GM19438 (cell line): ENCODE measurements around the gene MYH7.

Experiments used
- ATAC-seq: cut with Tn5 transposase; IDR thresholded peaks from one replicate; pipeline ENCODE4 v1.9.1; 2021; ENCODE audit warnings: low read depth; ENCODE audit not compliant: unreplicated experiment

MYH7 gene

GRCh38 chr14:23376482-23377197 lies 58.8 kb downstream of the MYH7 start, which contains the start of gene CMTM5:
Gene CMTM5 (plus strand): TSS chr14:23377046. CDS start chr14:23377252, 206 bp downstream.
- ATAC-seq: no peak

DNA sequence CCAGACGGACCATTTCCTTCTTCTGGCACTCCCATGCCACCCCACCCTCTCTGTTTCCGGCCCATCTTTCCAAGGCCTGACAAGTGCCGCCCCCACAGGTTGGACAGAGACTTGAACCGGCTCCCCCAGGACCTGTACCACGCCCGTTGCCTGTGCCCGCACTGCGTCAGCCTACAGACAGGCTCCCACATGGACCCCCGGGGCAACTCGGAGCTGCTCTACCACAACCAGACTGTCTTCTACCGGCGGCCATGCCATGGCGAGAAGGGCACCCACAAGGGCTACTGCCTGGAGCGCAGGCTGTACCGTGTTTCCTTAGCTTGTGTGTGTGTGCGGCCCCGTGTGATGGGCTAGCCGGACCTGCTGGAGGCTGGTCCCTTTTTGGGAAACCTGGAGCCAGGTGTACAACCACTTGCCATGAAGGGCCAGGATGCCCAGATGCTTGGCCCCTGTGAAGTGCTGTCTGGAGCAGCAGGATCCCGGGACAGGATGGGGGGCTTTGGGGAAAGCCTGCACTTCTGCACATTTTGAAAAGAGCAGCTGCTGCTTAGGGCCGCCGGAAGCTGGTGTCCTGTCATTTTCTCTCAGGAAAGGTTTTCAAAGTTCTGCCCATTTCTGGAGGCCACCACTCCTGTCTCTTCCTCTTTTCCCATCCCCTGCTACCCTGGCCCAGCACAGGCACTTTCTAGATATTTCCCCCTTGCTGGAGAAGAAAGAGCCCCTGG lies 59.8 kb downstream of the MYH7 start:
- no peak for ATAC-seq

DNA sequence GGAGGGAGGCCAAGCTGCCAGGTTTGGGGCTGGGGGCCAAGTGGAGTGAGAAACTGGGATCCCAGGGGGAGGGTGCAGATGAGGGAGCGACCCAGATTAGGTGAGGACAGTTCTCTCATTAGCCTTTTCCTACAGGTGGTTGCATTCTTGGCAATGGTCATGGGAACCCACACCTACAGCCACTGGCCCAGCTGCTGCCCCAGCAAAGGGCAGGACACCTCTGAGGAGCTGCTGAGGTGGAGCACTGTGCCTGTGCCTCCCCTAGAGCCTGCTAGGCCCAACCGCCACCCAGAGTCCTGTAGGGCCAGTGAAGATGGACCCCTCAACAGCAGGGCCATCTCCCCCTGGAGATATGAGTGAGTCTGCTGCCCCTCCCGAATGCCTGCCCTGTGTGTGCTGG lies 62.4 kb downstream of the MYH7 start:
- no peak for ATAC-seq

- no peak for ATAC-seq
These were observed 63.0 kb downstream of the MYH7 start, which contains the start of gene IL25 for GRCh38 chr14:23372509-23372908. Gene IL25 (plus strand): TSS chr14:23372809.

DNA sequence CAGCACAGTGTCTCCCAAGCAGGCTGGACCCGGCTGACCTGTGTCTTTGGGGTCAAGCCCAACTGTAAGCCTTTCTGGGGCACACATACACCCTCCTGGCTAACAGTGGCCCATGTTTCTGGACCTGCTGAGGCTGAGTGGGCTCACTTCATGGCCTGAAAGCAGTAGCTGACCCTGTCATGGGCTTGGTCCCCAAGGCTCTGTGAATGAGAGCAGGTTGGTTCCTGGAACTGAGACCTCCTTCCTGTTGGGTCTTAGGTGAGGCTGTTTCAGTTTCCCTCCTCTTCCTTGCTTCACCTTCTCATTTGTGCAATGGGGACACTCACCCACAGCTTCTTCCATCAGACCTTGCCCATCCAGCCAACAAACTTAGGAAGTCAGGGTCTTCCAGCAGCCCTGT lies 63.6 kb downstream of the MYH7 start:
- ATAC-seq: no peak

DNA sequence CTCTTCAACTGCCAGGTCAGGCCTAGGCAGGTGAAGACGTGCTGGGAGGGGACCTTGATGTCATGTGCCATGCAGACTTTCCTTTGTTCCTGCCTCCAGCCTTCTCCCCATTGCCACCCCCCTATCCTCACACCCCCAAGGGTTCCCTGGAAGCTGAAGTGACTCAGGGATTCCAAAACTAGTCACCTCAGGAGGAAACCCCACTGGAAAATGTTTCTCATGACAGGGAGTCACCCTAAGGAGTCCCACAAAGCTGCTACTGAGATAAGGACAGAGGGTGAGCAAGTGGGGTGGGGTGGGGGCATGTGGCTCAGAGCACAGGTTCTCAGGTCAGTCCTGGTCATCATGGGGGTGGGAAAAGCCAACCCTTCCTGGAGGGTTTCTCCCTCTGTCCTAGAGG lies 65.2 kb downstream of the MYH7 start:
- ATAC-seq: no peak

DNA sequence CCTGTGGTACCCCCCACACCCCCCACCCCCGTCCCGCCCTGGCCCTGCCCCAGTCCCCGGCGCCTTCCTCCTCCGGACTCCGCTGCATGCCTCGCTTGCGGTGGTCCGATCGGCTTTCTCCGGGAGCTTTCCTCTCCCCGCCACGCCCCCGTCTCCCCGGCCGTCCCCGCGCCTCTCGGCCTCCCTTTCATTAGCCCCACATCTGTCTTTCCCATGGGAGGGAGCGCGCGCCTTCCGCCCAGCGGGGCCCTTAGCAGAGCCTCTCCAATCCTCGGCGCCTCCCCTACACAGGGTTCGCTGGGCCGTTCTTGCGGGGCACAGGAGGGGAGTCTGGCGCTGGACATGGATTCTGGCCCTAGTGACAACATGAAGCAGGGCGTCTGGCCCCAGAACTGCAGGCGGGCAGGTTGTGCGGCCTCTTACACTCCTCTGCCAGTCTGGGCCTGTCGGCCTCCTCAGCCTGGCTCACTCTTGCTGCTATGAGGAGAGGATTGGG lies 69.0 kb downstream of the MYH7 start:
- no peak for ATAC-seq

DNA sequence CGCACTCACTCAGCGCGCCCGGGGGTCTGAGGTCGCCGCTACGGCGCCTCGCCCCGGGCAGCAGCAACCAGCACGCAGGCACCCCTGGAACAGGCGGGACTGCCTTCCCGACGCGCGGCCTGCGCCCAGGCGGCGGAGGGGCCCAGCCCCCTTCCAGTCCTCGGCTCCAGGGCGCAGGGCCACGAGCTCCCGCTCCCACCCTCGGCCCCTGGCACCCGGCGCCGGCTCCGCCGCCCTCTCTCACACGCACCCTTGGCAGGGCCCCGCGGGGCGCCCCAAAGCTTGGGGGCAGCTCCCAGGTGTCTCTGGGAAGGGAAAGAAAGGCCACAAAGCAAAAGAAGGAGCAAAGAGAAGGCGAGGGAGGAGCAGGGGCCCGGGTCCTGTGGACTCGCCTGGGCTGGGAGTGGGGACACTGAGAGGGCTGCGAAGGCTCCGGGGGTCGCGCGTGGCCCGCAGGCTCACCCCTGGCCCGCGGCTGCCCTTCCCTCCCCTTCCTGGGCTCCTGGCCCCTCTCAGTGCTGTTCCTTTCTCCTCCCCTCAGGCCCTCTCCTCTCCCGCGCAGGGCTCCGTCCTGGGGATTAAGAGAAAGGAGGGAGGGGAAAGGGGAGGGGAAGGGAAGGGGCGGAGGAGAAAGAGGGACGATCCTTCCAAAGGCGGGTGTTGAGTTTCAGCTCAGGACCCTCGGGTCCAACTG lies 69.6 kb downstream of the MYH7 start:
- no peak for ATAC-seq

GRCh38 chr14:23365036-23365731 lies 70.3 kb downstream of the MYH7 start, which contains the start of gene EFS:
Gene EFS (minus strand): TSS chr14:23365172. CDS start chr14:23365025, 147 bp downstream.
- no peak for ATAC-seq

- ATAC-seq: no peak
These were observed 71.1 kb downstream of the MYH7 start for GRCh38 chr14:23364164-23365035.
